GM12878 (cell line): ENCODE results near the gene PRCC. TPM values are rescaled to one million over a fixed set of nuclear protein-coding genes. Genes with fewer than 3 reads are reported as not detected.

Experiments used
- BACH1 ChIP-seq: fragments of 450-650 bp; IDR thresholded peaks from 2 replicates; pipeline ENCODE4 v1.6.1; 2017; ENCODE audit warnings: mild to moderate bottlenecking, borderline replicate concordance
- ESRRA ChIP-seq: IDR thresholded peaks from 2 replicates; pipeline ENCODE4 v1.6.1; 2012; ENCODE audit warnings: mild to moderate bottlenecking, low read length, improper control_type of control experiment
- FOXM1 ChIP-seq: IDR thresholded peaks from 2 replicates; pipeline ENCODE4 v1.6.1; 2012; ENCODE audit warnings: low read depth, mild to moderate bottlenecking, inconsistent platforms, low read length, moderate library complexity
- HDAC6 ChIP-seq: fragments of 200-600 bp; sonication (generic); IDR thresholded peaks from one replicate; pipeline ENCODE4 v1.8.0; 2017; ENCODE audit warnings: antibody characterized with exemption; ENCODE audit not compliant: unreplicated experiment
- IKZF2 ChIP-seq, 2 experiments: fragments of 450-650 bp; IDR thresholded peaks; 2 replicates each; pipeline ENCODE4 v1.6.1; 2017; ENCODE audit warnings: mild to moderate bottlenecking in 2 of 2, moderate library complexity in 2 of 2
- IRF3 ChIP-seq: fragments of 450-650 bp; IDR thresholded peaks from 2 replicates; pipeline ENCODE4 v1.6.1; 2014; ENCODE audit warnings: mild to moderate bottlenecking
- LARP7 ChIP-seq: fragments of 450-650 bp; IDR thresholded peaks from 2 replicates; pipeline ENCODE4 v1.6.1; 2017; ENCODE audit warnings: mild to moderate bottlenecking
- NFIC ChIP-seq: IDR thresholded peaks from 2 replicates; pipeline ENCODE4 v1.6.1; 2012; ENCODE audit warnings: low read depth, mild to moderate bottlenecking, inconsistent platforms, low read length, moderate library complexity
- NFYA ChIP-seq: IDR thresholded peaks from 2 replicates; pipeline ENCODE4 v1.6.1; 2011; ENCODE audit warnings: low read depth, mild to moderate bottlenecking, low read length, improper control_type of control experiment, borderline replicate concordance
- NR2F1 ChIP-seq: fragments of 450-650 bp; conservative IDR thresholded peaks from 2 replicates; pipeline ENCODE4 v1.6.1; 2017; ENCODE audit warnings: mild to moderate bottlenecking
- PAX8 ChIP-seq: fragments of 450-650 bp; IDR thresholded peaks from 2 replicates; pipeline ENCODE4 v1.6.1; 2017; ENCODE audit warnings: mild to moderate bottlenecking, moderate library complexity
- RCOR1 ChIP-seq: conservative IDR thresholded peaks from 2 replicates; pipeline ENCODE4 v1.6.1; 2012; ENCODE audit warnings: low read depth, low read length, improper control_type of control experiment
- RELA ChIP-seq: fragments of 450-650 bp; IDR thresholded peaks from 2 replicates; pipeline ENCODE4 v1.8.0; 2014; ENCODE audit warnings: borderline replicate concordance; ENCODE audit not compliant: partially characterized antibody
- RELB ChIP-seq: fragments of 450-650 bp; IDR thresholded peaks from 2 replicates; pipeline ENCODE4 v1.6.1; 2017; ENCODE audit warnings: low read depth, mild to moderate bottlenecking, moderate library complexity
- SIN3A ChIP-seq: IDR thresholded peaks from 2 replicates; pipeline ENCODE4 v1.6.1; 2012; ENCODE audit warnings: low read depth, low read length, improper control_type of control experiment
- SP1 ChIP-seq: IDR thresholded peaks from one replicate; pipeline ENCODE4 v1.6.1; 2011; ENCODE audit warnings: low read depth, low read length
- SUZ12 ChIP-seq: fragments of 200-600 bp; sonication (generic); IDR thresholded peaks from one replicate; pipeline ENCODE4 v1.6.1; 2018; ENCODE audit warnings: antibody characterized with exemption, mild to moderate bottlenecking; ENCODE audit not compliant: unreplicated experiment
- ZNF24 ChIP-seq: fragments of 450-650 bp; IDR thresholded peaks from 2 replicates; pipeline ENCODE4 v1.6.1; 2017; ENCODE audit warnings: antibody characterized with exemption, mild to moderate bottlenecking
- ZNF592 ChIP-seq: fragments of 450-650 bp; IDR thresholded peaks from 2 replicates; pipeline ENCODE4 v1.6.1; 2017; ENCODE audit warnings: mild to moderate bottlenecking, moderate library complexity
- polyA plus RNA-seq, 11 experiments: library from polyadenylated mRNA; depleted of rRNA in 4 of 11; unstranded in 6 of 11; stranded (reverse) in 5 of 11; fragments of >200 nt; fragmentation: Nextera tagmentation in 4 of 11; fragmentation: Illumina TruSeq in 1 of 11; extraction: Ambion mirVana in 4 of 11; extraction: Trizol in 1 of 11; gene quantifications; 1 replicate in 1 of 11; 2 replicates in 10 of 11; pipeline versions ENCODE4 v1.2.1 to v1.2.3, GENCODE V29; 2011 to 2016; ENCODE audit warnings: inconsistent platforms in 2 of 11, missing spikeins in 2 of 11, low read depth in 1 of 11
- total RNA-seq, 4 experiments: library from RNA; depleted of rRNA in 3 of 4; stranded (reverse); fragments of >200 nt in 3 of 4; fragmentation: Illumina TruSeq in 1 of 4; extraction: Trizol in 1 of 4; gene quantifications; 2 replicates each; pipeline versions ENCODE4 v1.2.1 to v1.2.3, GENCODE V29; 2013 to 2021
- TF ChIP-seq, protein P1 (sequence below): IDR thresholded peaks from 2 replicates; pipeline ENCODE4 v1.6.1; 2011; ENCODE audit warnings: low read depth, low read length, improper control_type of control experiment, borderline replicate concordance
- TF ChIP-seq, protein P2 (sequence below): fragments of 150-350 bp; IDR thresholded peaks from 2 replicates; pipeline ENCODE4 v1.6.1; 2014; ENCODE audit warnings: mild to moderate bottlenecking, low read depth, low read length

Gene PRCC
- total and polyA plus RNA-seq, 10 of the 15 experiments (the other 5 are each of a cell fraction or from before 2014, with no cell fraction given): 23.8 to 132 (median 63.1) TPM

DNA sequence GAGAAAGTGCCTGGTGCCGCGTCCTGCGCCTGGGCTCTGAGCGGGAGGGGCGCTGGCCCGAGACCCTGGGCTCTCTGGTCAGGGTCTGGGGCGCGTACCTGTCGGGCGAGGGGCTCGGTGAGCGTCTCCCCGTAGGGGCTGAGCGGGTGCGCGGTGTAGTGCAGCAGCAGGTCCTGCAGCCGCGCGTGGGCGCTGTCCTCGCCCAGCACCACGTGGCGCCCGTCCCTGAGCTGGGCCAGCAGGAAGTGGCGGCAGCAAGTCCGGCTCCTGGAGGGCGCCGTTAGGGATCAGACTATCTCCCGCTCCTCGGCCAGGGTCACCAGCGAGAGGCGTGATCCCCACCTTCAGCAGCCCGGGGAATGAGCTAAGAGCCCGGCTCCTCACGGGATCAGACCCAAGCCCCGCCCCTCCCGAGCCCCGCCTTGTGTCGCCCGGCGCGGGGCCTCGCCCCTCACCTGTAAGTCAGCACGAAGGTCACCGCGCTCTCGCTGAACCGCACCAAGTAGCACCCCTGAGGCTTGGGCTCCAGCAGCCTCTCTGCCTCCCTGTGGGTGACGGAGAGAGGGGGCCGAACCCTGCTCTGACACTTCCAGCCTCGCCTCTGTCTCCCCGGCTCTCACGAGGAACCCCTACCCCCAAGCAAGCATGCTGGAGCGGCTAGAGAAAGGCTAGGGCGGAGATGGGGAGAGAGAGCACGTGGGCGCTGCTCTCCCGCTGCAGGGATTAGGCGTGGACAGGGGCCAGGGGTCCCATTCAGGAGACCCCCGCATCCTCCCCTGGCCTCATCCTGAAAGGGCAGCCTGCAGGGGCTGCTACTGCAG is 46.6 kb downstream of the PRCC start (continued):
- TF ChIP-seq, protein P1, sequence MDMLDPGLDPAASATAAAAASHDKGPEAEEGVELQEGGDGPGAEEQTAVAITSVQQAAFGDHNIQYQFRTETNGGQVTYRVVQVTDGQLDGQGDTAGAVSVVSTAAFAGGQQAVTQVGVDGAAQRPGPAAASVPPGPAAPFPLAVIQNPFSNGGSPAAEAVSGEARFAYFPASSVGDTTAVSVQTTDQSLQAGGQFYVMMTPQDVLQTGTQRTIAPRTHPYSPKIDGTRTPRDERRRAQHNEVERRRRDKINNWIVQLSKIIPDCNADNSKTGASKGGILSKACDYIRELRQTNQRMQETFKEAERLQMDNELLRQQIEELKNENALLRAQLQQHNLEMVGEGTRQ: peak; percentile 50
- TF ChIP-seq ZNF24: no peak
- TF ChIP-seq NFYA: no peak
- no peak for TF ChIP-seq RELA
- TF ChIP-seq RELB: 0 out of 2 replicates have a peak, but pooled peaks have one; percentile 15
- TF ChIP-seq SIN3A: peak; percentile 66; the same call in 1 of the 2 replicates
- TF ChIP-seq PAX8: no peak
- no peak for TF ChIP-seq NFIC
- peak; percentile 54 for TF ChIP-seq NR2F1
- TF ChIP-seq LARP7: peak; percentile 72
- peak; percentile 71 for TF ChIP-seq BACH1
- no peak for TF ChIP-seq FOXM1
- 0 out of 2 replicates have a peak, but pooled peaks have one; percentile 20 for TF ChIP-seq ZNF592
- TF ChIP-seq, protein P2, sequence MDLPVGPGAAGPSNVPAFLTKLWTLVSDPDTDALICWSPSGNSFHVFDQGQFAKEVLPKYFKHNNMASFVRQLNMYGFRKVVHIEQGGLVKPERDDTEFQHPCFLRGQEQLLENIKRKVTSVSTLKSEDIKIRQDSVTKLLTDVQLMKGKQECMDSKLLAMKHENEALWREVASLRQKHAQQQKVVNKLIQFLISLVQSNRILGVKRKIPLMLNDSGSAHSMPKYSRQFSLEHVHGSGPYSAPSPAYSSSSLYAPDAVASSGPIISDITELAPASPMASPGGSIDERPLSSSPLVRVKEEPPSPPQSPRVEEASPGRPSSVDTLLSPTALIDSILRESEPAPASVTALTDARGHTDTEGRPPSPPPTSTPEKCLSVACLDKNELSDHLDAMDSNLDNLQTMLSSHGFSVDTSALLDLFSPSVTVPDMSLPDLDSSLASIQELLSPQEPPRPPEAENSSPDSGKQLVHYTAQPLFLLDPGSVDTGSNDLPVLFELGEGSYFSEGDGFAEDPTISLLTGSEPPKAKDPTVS: no peak
- TF ChIP-seq RCOR1: no peak
- TF ChIP-seq IKZF2 (IDR thresholded peaks at IDR 0.05): 0 out of 4 replicates have a peak, but pooled peaks of 1 of the 2 experiments have one; percentile 17
- no peak for TF ChIP-seq IRF3
- TF ChIP-seq HDAC6: no peak
- TF ChIP-seq SP1: no peak
- no peak for TF ChIP-seq SUZ12
- no peak for TF ChIP-seq ESRRA
